Measurements from ENCODE around the gene CCNA2. TPM values are rescaled to one million over a fixed set of nuclear protein-coding genes. Genes with fewer than 3 reads are reported as not detected.

The CCNA2 gene
- polyA plus RNA-seq (2013, experiment 1 of 2; ENCODE audit: insufficient read length): 37.9 TPM
- 39.2 TPM for polyA plus RNA-seq (2013, experiment 2 of 2; ENCODE audit: insufficient read length)

- DNase-seq: peak; percentile 97
These were observed at the start of gene CCNA2 for GRCh38 chr4:121823505-121824170. CCNA2 (minus strand) TSS chr4:121823883; CDS start chr4:121823628, 255 bp downstream.

- DNase-seq: peak; percentile 97
These were observed 46.4 kb upstream of the CCNA2 start, which contains the start of gene BBS7 for GRCh38 chr4:121869841-121870822. BBS7 (minus strand) TSS chr4:121870474; CDS start chr4:121870313, 161 bp downstream.

DNA sequence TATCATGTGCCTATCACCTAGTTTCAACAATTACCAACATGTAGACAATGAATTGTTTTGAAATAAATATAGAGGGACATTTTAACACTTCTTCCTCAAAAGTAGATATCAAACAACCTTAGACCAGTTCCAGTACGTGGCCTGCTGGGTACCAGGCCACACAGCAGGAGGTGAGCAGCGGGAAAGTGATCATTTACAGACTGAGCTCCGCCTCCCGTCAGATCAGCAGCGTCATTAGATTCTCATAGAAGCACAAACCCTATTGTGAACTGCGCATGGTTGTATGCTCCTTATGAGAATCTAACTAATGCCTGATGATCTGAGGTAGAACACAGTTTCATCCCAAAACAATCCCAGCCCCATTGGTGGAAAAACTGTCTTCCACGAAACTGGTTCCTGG is 40.1 kb upstream of the CCNA2 start:
- DNase-seq: no peak

- no peak for DNase-seq
These were observed 37.7 kb upstream of the CCNA2 start for GRCh38 chr4:121861426-121861825.

DNA sequence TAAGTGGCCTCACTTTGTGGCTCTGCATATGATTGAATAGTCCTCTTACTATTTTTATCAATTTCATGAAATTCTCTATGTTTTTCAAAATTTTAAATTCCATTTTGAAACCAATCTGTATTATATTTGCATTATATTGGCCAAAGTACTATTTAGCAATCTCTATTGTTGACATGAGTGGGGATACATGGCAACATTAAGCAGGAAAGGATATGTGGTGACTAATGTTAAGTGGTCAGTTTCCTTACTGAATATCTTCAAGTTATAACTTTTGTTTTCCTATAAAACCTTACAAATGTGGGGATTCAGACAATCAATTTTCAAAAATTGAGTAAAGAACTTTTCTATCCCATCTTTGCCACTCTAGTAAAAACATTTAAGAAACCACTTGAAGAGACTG is 36.4 kb upstream of the CCNA2 start:
- DNase-seq: no peak

GRCh38 chr4:121851354-121851753 is 27.7 kb upstream of the CCNA2 start:
- DNase-seq: no peak

GRCh38 chr4:121846662-121847061 is 23.0 kb upstream of the CCNA2 start:
- no peak for DNase-seq

- DNase-seq: no peak
These were observed 19.2 kb upstream of the CCNA2 start for GRCh38 chr4:121842862-121843261.

- no peak for DNase-seq
These were observed 14.5 kb upstream of the CCNA2 start for GRCh38 chr4:121838136-121838535.

- DNase-seq: peak; percentile 39
These were observed 5.8 kb upstream of the CCNA2 start for GRCh38 chr4:121829511-121829910.

GRCh38 chr4:121827853-121828252 is 4.2 kb upstream of the CCNA2 start:
- peak; percentile 49 for DNase-seq

- no peak for DNase-seq
These were observed 1.3 kb upstream of the CCNA2 start for GRCh38 chr4:121824950-121825349.

- no peak for DNase-seq
These were observed 466 bp upstream of the CCNA2 start for GRCh38 chr4:121824171-121824527.

GRCh38 chr4:121822796-121823504 is 733 bp downstream of the CCNA2 start:
- peak; percentile 49 for DNase-seq

- no peak for DNase-seq
These were observed 1.6 kb downstream of the CCNA2 start for GRCh38 chr4:121822047-121822446.

DNA sequence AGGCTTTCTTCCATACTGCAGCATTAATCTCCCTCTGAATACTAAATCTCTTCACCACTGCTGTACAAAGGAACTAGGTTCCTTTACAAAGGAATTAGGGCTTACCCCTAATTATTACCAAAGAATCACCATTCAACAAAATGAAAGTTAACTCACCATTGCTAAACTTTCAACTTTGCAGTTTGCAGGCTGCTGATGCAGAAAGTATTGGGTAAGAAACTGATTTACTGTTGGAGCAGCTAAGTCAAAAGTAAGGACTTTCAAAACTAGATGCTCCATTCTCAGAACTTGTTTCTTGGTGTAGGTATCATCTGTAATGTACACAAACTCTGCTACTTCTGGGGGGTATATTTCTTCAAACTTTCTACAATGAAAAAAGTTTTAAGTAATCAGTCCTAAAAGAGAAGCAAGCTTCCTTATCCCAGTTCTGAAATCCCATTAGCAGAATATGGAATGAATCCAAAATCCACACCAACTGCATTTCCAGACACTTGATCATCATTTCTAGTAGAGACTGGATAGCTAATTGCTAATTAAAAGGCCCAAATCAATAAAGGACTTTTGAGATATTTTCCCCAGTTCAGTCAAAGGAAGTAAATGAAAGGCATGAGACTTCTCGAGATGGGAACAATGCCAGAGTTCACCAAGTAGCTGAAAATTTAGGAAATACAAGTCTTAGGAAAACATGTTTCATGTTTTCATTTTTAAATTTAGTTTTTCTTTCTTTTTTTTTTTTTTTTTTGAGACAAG is 4.3 kb downstream of the CCNA2 start:
- DNase-seq: peak; percentile 64

- no peak for DNase-seq
These were observed 5.5 kb downstream of the CCNA2 start for GRCh38 chr4:121818215-121818614.

DNA sequence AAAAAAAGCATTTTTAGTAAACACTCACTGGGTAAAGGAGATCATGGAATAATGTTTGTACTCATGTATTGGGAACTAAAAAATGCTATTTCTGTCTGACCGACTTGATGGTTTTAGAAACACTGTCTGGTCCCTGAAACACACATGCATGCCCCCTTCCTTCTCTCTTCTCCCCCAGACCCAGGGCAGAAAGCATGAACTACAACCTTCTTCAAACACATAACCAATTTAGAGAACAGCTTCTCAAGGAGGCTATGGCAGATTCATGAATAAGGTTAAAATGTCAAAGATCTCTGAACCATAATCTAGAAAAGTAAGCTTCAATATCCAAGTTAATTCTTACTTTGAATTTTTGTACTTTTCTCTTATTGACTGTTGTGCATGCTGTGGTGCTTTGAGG is 6.0 kb downstream of the CCNA2 start:
- DNase-seq: no peak

DNA sequence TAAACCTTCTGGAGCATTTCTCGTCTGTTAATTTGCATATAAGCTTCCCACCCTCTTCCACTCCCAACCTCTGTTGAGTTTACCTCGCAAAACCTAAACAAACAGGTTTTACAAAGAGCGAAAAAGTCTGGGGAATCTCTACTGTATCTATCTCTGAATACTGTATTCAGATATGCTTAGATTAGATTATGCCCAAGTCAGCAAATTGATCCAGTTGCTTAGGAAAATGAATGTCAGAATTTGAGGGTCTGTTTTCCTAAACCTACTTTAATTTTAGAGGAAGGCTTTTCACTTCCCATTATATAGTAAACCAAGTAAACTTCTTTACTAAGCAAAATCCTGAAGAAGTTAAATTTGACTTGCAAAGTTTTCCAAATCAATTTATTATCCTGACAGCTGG is 6.7 kb downstream of the CCNA2 start:
- DNase-seq: no peak

- DNase-seq: peak; percentile 39
These were observed 8.9 kb downstream of the CCNA2 start for GRCh38 chr4:121814756-121815155.

- DNase-seq: no peak
These were observed 12.6 kb downstream of the CCNA2 start for GRCh38 chr4:121811122-121811521.

DNA sequence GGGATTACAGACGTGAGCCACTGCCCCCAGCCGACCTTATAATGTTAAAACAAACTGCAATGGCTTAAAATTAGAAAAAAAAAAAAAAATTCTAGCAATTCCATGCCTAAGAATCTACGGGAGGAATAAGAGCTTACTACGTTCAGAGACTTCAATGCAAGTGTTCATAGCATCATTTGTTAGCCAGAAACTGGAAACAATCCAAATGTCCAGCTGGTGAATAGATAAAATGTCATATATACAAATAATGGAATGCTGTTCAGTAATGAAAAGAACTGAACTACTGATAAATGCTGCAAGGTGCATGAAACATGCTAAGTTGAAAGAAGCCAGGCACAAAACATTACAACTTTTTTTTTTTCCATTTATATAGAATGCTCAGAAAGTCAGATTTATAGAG is 17.3 kb downstream of the CCNA2 start:
- no peak for DNase-seq
